HG03196 (cell line): ENCODE measurements around the gene MEG3.

Experiments used
- ATAC-seq: cut with Tn5 transposase; IDR thresholded peaks from one replicate; pipeline ENCODE4 v1.9.1; 2021; ENCODE audit not compliant: unreplicated experiment

Gene MEG3

DNA sequence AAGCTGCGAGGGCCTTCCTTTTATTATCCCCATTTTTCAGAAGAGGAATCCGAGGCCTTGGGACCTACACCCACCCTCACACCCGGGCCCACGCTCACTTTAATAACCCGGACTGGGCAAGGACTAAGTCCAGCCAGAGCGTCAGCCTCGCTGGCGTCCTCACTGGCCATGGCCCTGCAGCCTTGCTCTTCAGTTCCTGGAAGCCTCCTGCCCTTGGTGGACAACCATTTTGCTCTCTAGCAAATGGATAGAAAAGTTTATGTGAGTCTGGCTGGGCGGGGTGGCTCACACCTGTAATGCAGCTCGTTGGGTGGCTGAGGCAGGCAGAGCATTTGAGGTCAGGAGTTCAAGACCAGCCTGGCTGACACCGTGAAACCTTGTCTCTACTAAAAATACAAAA, 67.8 kb downstream of the MEG3 start:
- ATAC-seq, result no peak

DNA sequence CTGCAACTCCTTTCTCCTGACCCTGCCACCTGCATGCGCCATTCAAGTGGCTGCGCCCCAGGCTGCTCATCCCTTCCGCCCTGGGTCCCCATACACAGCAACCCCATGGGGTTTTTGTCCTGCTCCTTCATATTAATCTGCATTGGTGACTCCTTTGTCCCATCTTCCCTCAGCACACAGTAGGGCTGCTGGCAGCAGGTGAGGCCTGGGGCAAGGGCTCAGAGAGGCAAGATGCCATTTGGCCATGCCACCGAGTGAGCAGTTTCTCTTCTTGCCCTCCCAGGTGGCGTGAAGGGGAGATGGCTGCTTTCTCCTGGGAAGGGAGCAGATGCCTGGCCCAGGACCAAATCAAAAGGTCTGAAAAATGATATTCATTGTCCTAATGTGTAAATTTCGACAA, 68.5 kb downstream of the MEG3 start:
- no peak for ATAC-seq

DNA sequence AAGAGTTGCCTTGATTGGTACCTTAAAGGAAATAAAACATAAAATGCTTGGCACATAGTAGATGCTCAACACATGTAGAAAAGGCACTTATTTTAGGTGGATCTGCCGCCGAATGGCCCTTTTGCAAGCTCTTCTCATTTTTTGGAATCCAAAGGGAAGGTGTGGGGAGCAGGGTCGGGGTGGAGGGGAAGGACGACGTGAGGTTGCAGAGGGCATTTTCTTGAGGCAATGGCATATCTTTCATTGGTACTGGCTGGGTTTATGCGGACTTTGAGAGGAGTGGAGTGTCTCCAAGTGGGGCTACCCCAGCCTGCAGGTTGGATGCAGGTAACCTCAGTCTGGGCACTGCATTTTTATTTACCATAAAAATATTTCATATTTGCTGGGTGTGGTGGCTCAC, 69.5 kb downstream of the MEG3 start:
- no peak for ATAC-seq

DNA sequence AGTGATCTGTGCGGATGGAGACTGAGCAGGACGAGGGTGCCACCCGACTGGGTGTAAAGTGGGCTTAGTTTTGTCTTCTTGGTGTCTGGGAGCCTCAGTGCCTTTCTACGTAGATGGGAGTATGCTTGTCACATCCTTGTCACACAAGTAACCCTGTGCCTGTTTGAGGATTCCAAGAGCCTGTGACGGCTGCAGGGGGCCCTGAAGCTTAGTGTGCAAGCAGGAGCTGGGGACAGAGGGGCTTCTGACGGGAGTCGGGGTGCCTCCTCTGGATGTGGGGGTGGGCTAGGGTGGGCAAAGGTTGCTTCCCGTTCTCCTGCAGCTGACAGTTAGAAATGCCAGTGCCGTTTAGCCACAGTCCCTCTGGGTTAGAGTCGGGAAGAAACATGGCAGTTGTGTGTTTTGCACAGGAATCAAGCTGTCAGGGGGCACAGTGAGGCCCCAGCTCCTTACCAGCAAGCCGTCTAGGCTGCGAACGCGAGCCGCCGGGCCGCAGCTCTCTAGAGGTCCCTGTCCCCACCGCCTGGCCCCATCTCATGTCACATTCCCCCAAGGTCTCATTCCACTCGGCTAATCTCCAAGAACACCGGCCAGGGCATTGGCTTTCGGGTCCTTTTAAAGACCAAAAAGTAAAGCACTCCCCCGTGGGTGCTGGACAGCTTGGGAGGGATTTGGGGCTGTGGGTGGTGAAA, 70.6 kb downstream of the MEG3 start:
- ATAC-seq, result no peak

DNA sequence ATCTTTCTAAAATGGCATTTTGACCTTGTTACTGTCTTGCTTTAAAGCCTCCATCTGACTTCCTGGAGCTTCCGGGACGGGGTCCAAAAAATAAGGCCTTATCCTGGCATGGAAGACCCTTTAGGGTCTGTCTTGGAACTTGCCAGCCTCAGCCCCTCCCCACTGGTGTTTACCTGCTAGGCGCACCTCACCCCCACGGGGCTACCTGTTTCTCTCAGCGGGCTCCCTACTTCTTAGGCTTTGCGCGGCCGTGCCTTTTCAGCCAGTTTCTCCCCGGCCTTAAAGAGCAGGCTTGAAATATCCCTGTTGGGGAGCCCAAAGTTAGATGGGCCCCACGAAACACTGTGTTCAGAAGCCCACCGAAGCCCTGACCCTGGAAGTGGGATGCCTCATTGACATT, 72.5 kb downstream of the MEG3 start:
- no peak for ATAC-seq

DNA sequence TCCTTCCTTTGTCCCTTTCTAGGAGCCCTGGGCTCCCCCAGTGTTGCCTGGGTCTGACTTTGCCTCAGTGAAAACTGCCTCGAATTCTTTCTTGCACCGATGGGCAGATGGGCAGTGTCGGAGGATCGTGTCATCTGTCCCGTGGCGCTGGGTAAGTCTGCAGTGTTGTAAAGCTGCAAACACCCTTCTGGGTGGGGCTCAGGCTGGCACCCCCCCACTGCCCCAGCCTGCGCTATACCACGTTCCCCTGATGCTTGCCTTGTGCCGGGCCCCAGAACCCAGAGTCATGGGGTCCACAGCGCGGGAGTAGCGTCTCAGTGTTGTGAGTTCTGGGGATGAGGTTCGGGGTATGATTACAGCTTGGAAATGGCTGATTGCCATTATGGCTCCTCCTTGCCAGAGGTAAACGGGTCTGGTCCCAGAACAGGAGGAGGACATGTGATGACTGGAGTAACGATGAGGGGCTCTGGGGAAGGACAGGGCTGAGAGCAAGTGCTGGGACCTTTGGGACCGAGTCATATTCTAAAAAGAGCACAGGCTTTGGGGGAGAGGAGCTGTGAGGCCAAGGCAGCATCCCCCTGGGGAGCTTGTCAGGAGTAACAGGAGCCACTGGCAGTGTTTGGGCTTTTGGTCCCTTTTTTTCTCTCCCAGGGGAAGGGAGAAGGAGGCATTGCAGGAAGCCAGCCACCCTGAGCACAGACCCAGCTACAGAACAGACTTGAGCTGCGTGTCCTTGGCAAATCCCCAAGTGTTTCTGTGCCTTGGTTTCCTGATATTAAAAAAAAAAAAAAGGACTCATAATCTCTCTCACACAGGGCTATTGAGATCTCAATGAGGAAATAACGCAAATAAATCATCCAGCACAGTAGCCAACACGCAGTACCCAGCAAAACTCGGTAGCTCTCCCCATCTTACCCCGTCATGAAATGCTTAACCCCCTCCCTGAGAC, 73.3 kb downstream of the MEG3 start:
- ATAC-seq, result no peak

DNA sequence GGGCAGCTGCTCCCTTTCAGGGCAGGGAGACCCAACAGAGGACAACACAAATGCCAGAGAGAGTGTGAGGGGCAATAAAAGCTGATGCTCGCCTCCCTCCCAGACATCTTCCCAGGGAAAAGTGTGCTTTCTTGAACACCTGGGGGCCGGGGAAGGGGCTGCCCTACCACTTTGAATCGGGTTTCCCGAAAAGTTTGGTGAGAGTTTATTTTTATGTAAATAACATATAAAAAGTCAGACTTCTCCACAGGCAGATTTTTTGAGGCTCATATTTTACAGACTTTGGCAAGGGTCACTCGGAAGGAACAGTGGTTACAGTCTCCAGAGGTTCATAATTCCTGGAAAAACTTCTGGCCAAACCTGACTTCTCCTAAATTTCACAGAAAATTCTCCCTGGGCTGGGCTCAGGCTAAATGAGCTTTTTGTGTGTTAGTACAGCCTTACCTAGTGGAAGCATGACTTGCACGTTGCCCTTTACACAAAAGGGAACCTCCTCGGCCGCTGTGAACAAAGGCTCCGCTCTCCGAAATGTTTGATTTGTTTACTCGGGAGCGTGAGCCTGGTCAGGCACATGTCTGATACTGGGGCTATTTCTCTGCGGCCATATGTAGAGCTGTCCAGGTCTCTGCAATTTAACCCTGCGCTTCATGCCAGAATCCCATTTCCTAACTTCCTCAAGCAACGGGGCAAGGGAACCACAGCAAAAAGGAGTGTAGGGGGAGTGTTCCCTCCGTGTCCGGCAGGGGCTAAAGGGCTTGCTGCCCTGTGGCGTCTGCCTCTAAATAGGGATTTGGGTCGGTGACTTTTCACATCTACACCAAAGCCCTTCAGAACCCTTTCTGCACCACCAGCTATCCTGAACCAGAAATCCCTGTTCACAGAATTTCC, 74.2 kb downstream of the MEG3 start:
- no peak for ATAC-seq

DNA sequence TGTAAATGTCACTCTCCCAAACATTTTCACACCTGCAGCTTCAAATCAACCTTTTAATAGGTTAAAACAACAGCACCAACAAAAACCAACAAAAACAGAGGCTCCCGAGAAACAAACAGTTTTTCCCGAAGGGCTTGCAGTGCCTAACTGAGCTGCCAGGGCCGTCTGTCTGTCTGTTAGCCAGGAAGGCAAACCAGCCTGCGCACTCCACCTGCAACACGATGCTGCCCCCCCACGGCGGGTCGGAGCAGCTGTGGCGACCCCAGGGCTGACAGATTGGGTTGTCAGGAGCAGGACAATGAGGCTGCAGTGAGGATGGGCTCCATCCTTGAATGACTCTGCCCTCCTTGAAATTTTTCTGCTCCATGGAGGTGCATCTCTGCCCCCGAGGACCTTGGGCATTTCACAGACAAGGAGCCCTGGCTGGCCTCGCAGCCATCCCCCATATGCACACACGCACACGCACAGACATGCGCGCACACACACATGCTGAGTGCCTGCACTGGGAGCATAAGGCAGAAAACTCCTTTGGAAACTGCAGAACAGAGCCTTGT, 75.0 kb downstream of the MEG3 start:
- no peak for ATAC-seq

DNA sequence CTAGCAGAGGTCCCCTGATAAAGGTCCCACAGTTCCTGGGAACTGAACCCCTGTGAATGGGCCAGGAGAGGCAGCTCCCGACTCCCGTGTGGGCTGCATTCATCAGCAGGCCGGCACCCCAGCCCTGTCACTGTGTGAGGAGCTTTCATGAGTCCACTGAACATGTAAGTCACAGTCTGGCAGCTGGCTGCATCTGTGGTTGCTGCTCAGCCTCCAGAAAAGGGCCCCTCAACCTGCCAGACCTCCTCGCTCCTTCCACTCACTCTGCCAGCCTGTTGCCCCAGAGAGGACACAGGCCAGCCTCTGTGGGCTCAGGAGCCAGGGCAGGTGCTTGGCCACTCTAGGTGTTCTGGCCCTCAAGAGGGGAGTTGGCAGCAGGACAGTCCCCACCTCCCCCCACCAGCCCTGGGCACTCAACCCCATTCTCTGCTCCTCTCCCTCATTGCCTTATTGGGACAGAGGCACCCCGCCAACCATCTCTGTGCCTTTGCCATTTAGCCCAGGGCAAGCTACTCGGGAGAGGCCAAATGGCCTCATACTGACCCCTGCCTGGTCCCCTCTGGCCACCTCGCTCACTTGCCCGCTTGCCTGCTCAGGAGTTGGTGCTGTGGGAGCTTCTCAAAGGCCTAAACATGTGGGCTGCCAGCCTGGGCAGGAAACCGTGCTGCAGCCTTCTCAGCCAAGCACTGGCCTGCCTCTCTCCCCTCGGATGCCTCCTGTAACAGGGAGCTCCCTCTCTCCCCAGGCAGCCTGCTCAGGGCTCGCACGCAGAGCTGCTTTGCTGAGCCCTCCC, 75.7 kb downstream of the MEG3 start:
- ATAC-seq, result no peak

DNA sequence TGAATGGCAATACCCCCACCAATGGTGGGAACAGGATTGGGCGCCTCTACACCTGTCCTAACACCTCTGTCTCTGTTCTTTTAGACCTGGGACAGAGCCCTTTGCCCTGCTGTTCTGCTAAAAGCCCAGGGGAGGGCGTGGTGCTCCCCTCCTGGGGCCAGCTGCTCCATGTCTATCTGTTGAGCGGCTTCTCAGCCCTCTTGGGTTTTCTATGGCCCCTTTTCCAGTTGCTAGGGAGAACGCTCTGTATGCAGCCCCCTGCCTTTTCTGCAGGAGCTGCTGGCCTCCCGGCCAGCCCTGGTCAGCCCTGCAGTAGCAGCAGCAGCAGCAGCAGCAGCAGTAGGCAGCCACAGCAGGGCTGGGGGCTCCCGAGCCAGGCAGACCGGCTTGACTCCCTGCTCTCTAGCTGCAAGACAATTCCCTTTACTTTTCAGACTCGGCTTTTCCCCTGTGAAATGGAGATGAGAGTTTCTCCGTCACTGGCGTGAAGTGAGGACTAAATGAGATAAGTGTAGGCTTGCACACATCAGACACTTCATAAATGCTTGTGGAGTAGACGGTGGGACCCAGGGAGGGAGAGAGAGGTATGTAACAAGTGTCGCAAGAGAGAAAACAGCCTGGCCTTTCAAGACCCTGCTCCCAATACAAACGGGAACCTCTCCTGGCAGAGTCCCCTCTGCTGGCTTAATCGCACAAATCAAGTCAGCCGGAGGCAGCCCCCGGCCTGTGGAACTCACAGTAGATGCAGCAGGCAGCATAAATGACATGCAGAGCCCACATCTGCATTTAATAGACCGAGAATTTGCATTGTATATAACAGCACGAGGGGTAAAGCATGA, 76.6 kb downstream of the MEG3 start:
- ATAC-seq, result no peak

DNA sequence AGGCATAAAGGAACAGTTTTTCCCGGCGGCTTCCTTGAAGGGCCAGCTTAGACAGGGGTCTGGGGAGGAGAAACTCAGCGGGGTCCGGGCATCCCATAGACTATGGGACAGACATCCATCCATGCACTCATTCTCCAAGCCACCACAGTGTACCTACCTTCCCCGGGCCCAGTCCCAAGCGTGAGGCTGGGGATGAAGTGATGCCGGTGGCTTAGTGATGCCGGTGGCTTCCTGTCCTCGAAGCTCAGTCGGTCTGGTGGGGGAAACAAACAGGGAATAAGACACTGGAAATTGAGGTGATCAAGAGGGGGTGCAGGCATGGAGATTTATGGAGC, 77.2 kb downstream of the MEG3 start:
- no peak for ATAC-seq

DNA sequence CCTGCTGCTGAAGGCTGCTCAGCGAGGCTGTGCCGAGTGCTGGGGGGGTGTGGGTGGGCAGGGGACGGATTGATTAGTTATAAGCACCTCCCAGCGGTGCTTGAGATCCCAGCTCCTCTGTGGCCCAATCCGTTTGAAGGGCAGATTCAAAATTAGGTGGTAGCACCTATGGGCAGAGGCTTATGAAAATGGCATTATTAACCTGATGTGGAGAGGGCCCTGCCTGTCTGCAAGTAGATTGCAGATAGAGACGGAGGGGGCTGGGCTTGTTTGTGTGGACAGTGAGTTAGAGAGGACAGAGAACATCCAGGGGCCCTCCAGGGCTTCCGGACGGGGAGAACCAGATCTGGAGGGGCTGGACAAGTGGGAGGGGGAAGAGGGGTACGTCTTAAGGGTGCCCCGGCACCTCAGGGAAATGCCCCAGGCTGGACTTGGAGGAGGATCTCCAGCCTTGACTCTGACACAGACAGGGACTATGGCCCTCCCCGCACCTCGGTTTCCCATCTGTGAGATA, 77.8 kb downstream of the MEG3 start, which contains the start of gene RTL1:
RTL1 (minus strand) TSS at position 51 of the 514 bp plus-strand sequence. CDS start 18,934 bp downstream, outside the sequence.
- no peak for ATAC-seq

DNA sequence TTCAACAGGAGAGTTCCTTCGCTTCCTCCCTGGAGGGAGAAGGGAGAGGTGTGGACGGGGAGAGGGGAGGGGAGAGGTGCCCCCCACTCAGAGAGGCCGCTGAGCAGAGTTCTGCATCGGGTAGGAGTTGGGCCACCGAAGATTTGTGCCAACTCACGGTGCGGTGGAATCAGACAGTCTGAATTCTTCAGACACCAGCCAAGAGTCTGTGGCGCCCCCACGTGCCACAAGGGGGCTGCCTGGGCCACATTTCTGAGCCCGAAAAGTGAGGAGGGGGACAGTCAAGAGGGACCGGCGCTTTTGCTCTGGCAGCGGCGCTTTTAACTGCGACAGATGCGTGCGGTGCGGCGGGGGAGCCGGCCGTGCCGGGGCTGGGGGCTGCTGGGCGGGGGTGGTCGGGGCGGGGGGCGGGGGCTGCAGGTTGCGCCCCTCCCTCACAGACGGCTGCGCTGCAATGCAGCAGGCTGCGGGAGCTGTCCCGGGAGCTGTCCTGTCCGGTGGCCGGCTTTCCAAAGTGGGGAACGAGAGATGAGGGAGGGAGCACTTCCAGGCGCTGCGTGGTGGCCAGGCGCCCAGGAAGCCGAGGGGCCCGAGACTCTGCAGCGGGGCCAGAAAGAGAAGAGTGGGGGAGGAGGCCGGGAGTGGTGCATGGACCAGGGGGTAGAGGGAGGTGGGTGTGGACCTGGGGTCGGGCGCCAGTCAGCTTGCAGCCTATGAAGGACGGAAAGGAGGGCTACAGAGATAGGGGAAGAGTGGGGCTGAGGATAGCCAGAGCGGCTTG, 78.6 kb downstream of the MEG3 start:
- no peak for ATAC-seq

DNA sequence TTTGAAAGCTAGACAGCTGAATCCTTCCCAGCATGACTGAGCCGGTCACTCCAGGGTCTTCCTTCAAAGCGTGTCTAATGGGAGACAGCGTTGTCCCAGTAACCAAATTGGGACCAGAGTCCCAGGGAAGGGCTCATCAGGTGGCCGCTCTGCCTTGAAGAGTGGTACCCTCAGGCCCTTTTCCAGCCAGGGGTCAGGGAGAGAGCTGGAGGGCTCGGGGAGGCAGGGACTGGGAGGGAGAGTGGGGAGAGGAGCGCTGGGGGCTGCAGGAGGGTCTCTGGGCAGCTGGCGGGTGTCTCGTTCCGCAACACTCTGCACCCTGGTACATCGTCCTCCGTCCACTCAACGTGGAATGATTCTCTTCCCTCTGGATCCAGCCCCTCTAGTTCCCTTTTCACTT, 79.2 kb downstream of the MEG3 start:
- no peak for ATAC-seq

DNA sequence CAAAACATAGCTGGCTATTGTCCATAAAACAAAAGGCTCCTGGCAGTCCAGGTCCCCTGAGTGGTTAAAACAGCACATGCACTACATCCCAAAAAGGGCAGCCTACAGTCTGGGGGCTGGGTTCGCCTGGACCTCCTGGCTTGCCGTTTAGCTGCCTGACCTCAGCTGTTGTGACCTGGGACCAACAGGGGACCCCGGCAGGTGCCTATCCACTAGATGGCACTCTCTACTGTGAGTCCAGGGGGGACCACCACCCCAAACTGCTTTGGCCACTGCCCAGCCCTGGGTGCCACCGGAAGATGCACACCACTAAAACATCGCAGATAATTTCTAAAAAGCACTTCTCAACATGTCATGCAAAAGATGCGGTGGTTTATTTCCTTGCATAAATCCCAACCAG, 80.5 kb downstream of the MEG3 start:
- ATAC-seq, result no peak

DNA sequence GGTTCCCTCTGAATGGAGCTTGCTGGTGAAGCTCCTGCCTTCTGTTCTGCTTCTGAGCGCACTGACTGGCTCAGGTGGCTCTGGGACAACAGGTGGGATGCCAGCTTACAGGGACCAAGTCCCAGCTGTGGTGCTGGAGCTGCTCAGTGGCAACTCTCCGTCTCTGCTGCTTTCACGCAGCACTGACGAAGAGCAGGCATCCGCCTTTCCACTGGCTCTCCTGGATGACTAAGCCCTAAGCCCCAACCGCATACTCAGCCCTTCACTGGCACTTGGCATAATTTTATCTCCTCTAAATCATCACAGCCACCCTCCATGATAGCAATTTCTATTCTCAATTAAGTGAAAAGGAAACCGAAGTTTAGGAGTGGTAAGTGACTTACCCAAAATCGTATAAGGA, 81.3 kb downstream of the MEG3 start:
- no peak for ATAC-seq

DNA sequence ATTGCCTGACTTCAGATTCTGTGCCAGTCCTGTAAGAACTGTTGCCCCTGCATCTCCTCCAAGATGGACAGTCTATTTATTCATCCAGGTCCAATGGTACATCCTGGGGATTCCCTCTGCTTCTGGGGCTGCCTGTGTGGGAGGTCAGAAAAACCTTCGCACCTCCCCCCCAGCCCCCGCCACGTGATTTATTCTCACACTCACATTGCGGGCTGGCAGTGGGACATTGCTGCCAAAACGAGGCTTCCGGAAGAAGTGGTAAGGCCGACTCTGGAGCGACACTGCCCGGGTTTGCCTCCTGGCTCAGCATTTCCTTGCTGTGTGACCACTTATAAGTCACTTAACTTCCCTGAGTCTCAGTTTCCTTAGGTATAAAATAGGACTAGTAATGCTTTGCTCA, 83.5 kb downstream of the MEG3 start:
- ATAC-seq, result no peak
